HCT116 (cell line): Measurements from ENCODE around the gene COL16A1. TPM values are rescaled to one million over a fixed set of nuclear protein-coding genes. Genes with fewer than 3 reads are reported as not detected.

ENCODE experiments used
- ATAC-seq: fragments of 200-7000 bp; cut with Tn5 transposase; 2 replicates; pipeline ENCODE4 v1.9.1; 2020; ENCODE audit warnings: mild to moderate bottlenecking, moderate library complexity
- BruUV-seq: library from RNA; stranded (reverse); fragments of 400-500 nt; replicated peaks from 2 replicates; lab custom pipeline; 2021; lab: Mats Ljungman, UMichigan
- CTCF ChIA-PET: fragments of 300-600 bp; sonication (Branson Sonifier 250); formaldehyde crosslinking; loops from one replicate; lab custom pipeline; 2021; ENCODE audit warnings: antibody characterized with exemption; lab: Charles Lee
- POLR2A ChIA-PET: fragments of 300-600, 350-600 bp; sonication (Branson Sonifier 250); formaldehyde crosslinking; loops from one replicate; lab custom pipeline; 2021; ENCODE audit warnings: antibody characterized with exemption; lab: Charles Lee
- RAD21 ChIA-PET, 2 experiments: fragments of 300-600 bp; sonication (Branson Sonifier 250); formaldehyde crosslinking; loops; one replicate each; lab custom pipeline; 2023; ENCODE audit warnings: low total read pairs in 2 of 2; ENCODE audit not compliant: uncharacterized antibody in 2 of 2, unreplicated experiment in 2 of 2, low non-redundant PET in 1 of 2; lab: Charles Lee
- DNase-seq: peaks from one replicate; pipeline ENCODE4 v3.0.0-alpha.2; 2010; ENCODE audit warnings: low read depth, low spot score
- H2AFZ ChIP-seq: fragments of 200-600 bp; shearing (Covaris generic), sonication (generic); 2 replicates; pipeline ENCODE4 v1.6.1; 2017; ENCODE audit warnings: low read depth, mixed run types, mixed read lengths, antibody characterized with exemption, low read length; ENCODE audit not compliant: poor library complexity, severe bottlenecking
- H3K27ac ChIP-seq: 2 replicates; pipeline ENCODE4 v1.5.1; 2012; ENCODE audit warnings: low read depth, low read length
- H3K27me3 ChIP-seq: fragments of 200-600 bp; sonication (generic); 2 replicates; pipeline ENCODE4 v1.6.1; 2016; ENCODE audit warnings: mixed run types, low read length, mixed read lengths; ENCODE audit not compliant: insufficient read depth
- H3K36me3 ChIP-seq, 2 experiments: fragments of 200-500 bp in 1 of 2; fragments of 200-600 bp in 1 of 2; sonication (Bioruptor generic) in 1 of 2; sonication (generic) in 1 of 2; 2 replicates each; pipeline versions ENCODE4 v1.5.1 to v1.6.1; 2014 to 2016; ENCODE audit warnings: low read length in 2 of 2, inconsistent platforms in 1 of 2, mixed read lengths in 1 of 2, mixed run types in 1 of 2; ENCODE audit not compliant: insufficient read depth in 2 of 2, control insufficient read depth in 1 of 2
- H3K4me1 ChIP-seq, 2 experiments: fragments of 200-600 bp in 1 of 2; sonication (generic) in 1 of 2; 2 replicates each; pipeline versions ENCODE4 v1.5.1 to v1.6.1; 2012 to 2017; ENCODE audit warnings: low read length in 2 of 2, inconsistent platforms in 1 of 2, mild to moderate bottlenecking in 1 of 2, mixed read lengths in 1 of 2, mixed run types in 1 of 2, moderate library complexity in 1 of 2; ENCODE audit not compliant: insufficient read depth in 2 of 2, control insufficient read depth in 1 of 2
- H3K4me2 ChIP-seq: fragments of 200-600 bp; sonication (generic); 2 replicates; pipeline ENCODE4 v1.6.1; 2017; ENCODE audit warnings: mixed run types, low read length, mixed read lengths
- H3K4me3 ChIP-seq, 2 experiments: fragments of 200-600 bp in 1 of 2; sonication (generic) in 1 of 2; replicated peaks in 1 of 2; 2 replicates each; pipeline ENCODE4 v1.5.1; 2011 to 2016; ENCODE audit warnings: low read length in 2 of 2, control low read depth in 1 of 2, low read depth in 1 of 2, mild to moderate bottlenecking in 1 of 2, mixed read lengths in 1 of 2, mixed run types in 1 of 2
- H3K79me2 ChIP-seq: fragments of 200-600 bp; sonication (generic); 2 replicates; pipeline ENCODE4 v1.6.1; 2017; ENCODE audit warnings: mild to moderate bottlenecking, mixed run types, low read length, moderate library complexity, mixed read lengths; ENCODE audit not compliant: insufficient read depth
- H3K9ac ChIP-seq: fragments of 200-600 bp; sonication (generic); 2 replicates; pipeline ENCODE4 v1.6.1; 2016; ENCODE audit warnings: low read length, mixed read lengths
- H3K9me2 ChIP-seq: fragments of 200-600 bp; sonication (generic), shearing (Covaris generic); 2 replicates; pipeline ENCODE4 v1.6.1; 2017; ENCODE audit warnings: mixed run types, mild to moderate bottlenecking, moderate library complexity; ENCODE audit not compliant: insufficient read depth
- H3K9me3 ChIP-seq, 2 experiments: fragments of 200-500 bp in 1 of 2; fragments of 200-600 bp in 1 of 2; sonication (Bioruptor generic) in 1 of 2; sonication (generic) in 1 of 2; 2 replicates each; pipeline ENCODE4 v1.6.1; 2014 to 2017; ENCODE audit warnings: low read length in 2 of 2, mixed read lengths in 2 of 2, inconsistent platforms in 1 of 2, low read depth in 1 of 2, mild to moderate bottlenecking in 1 of 2, mixed run types in 1 of 2, moderate library complexity in 1 of 2; ENCODE audit not compliant: control insufficient read depth in 1 of 2, insufficient read depth in 1 of 2
- H4K20me1 ChIP-seq: fragments of 200-600 bp; sonication (generic), shearing (Covaris generic); 2 replicates; pipeline ENCODE4 v1.6.1; 2017; ENCODE audit warnings: mixed run types, mild to moderate bottlenecking, moderate library complexity; ENCODE audit not compliant: insufficient read depth
- ATF3 ChIP-seq: IDR thresholded peaks from 2 replicates; pipeline ENCODE4 v1.6.1; 2012
- CEBPB ChIP-seq: IDR thresholded peaks from 2 replicates; pipeline ENCODE4 v1.6.1; 2012; ENCODE audit warnings: low read depth
- CTCF ChIP-seq, 3 experiments: fragments of 200-600 bp in 1 of 3; sonication (generic) in 1 of 3; IDR thresholded peaks in 2 of 3; conservative IDR thresholded peaks in 1 of 3; 2 replicates each; pipeline ENCODE4 v1.5.1; 2012 to 2017; ENCODE audit warnings: low read depth in 2 of 3, low read length in 2 of 3, antibody characterized with exemption in 1 of 3, borderline replicate concordance in 1 of 3, control low read depth in 1 of 3, mild to moderate bottlenecking in 1 of 3, mixed read lengths in 1 of 3, mixed run types in 1 of 3, moderate library complexity in 1 of 3; ENCODE audit not compliant: insufficient read depth in 1 of 3
- ELF1 ChIP-seq: IDR thresholded peaks from 2 replicates; pipeline ENCODE4 v1.6.1; 2012; ENCODE audit warnings: low read depth, borderline replicate concordance
- EZH2 ChIP-seq: fragments of 200-600 bp; sonication (generic); IDR thresholded peaks from 2 replicates; pipeline ENCODE4 v1.6.1; 2017; ENCODE audit warnings: antibody characterized with exemption, mixed run types
- FOSL1 ChIP-seq: IDR thresholded peaks from 2 replicates; pipeline ENCODE4 v1.6.1; 2012; ENCODE audit warnings: low read depth
- JUND ChIP-seq: IDR thresholded peaks from 2 replicates; pipeline ENCODE4 v1.6.1; 2012
- MAX ChIP-seq: IDR thresholded peaks from 2 replicates; pipeline ENCODE4 v1.6.1; 2012
- POLR2A ChIP-seq: IDR thresholded peaks from 2 replicates; pipeline ENCODE4 v1.7.0; 2011; ENCODE audit warnings: borderline replicate concordance; ENCODE audit not compliant: insufficient read depth, insufficient read length; ENCODE audit errors: extremely low read depth
- TCF7L2 ChIP-seq: IDR thresholded peaks from 2 replicates; pipeline ENCODE4 v1.7.0; 2011; ENCODE audit warnings: borderline replicate concordance, inconsistent platforms; ENCODE audit not compliant: insufficient read depth, insufficient read length; ENCODE audit errors: extremely low read depth
- YY1 ChIP-seq: IDR thresholded peaks from 2 replicates; pipeline ENCODE4 v1.6.1; 2011; ENCODE audit warnings: low read length, low read depth, moderate library complexity, mild to moderate bottlenecking; ENCODE audit not compliant: insufficient replicate concordance; ENCODE audit errors: extremely low read depth
- ZNF274 ChIP-seq: fragments of 200-500 bp; sonication (Bioruptor generic); IDR thresholded peaks from 2 replicates; pipeline ENCODE4 v1.6.1; 2014; ENCODE audit warnings: mild to moderate bottlenecking, low read depth, low read length, inconsistent platforms
- intact Hi-C: fragments of 100-400 bp; cut with micrococcal nuclease; formaldehyde crosslinking; loops from 2 replicates; pipeline ENCODE4 v1.10.0; 2022
- total RNA-seq: library from RNA; stranded (reverse); gene quantifications from one replicate; pipeline ENCODE4 v1.2.1, GENCODE V29; 2021; ENCODE audit not compliant: unreplicated experiment

COL16A1 gene
- total RNA-seq, 1 experiment from 2014 or later: 2.2 TPM

- Histone ChIP-seq H4K20me1 (no peaks in the 10 kb centered on the region), H3K9me2 (no peaks in the 10 kb centered on the region), H3K4me3 (no peak overlapping the region), H3K4me1 (no peaks in the 10 kb centered on the region; a peak in 1 of 4 replicates), H3K4me2 (no peak overlapping the region), H3K36me3 (no peaks in the 10 kb centered on the region; a peak in 1 of 4 replicates), H3K27ac (no peak overlapping the region), H2AFZ (no peak overlapping the region), H3K9me3 (no peaks in the 10 kb centered on the region), H3K9ac (no peak overlapping the region), H3K27me3 (no peaks in the 10 kb centered on the region), H3K79me2 (no peaks in the 10 kb centered on the region)
- no peak for TF ChIP-seq CTCF (IDR thresholded peaks at IDR 0.05 in 2 of 3, conservative IDR thresholded peaks at IDR 0.05 in 1 of 3; ENCODE audit: borderline replicate concordance in 1 of 3, insufficient read depth in 1 of 3, low read depth in 2 of 3, low read length in 2 of 3)
- no peak for TF ChIP-seq ELF1
- no peak for TF ChIP-seq FOSL1
- no peak for TF ChIP-seq YY1
- DNase-seq (no peak), ATAC-seq (no peak)
- RAD21 ChIA-PET: no interaction called here
- no TSS peak for BruUV-seq
- POLR2A ChIA-PET: no interaction called here
- CTCF ChIA-PET: no interaction called here
- intact Hi-C loops: no loop called here
Measured at GRCh38 chr1:31727849-31728248, 24.0 kb upstream of the COL16A1 start.

- H3K9me3 ChIP-seq: no peaks in the 10 kb centered on the region
- no peaks in the 10 kb centered on the region for H4K20me1 ChIP-seq
- H3K9ac ChIP-seq: no peak overlapping the region
- H3K27me3 ChIP-seq: no peaks in the 10 kb centered on the region
- H3K79me2 ChIP-seq: no peaks in the 10 kb centered on the region
- RAD21 ChIA-PET: no interaction called here
- DNase-seq (no peak), ATAC-seq (no peak)
- H3K4me2 ChIP-seq: no peak overlapping the region
- POLR2A ChIA-PET: no interaction called here
- H3K27ac ChIP-seq: no peak overlapping the region
- TF ChIP-seq ZNF274 (no peak), EZH2 (no peak), CTCF (IDR thresholded peaks at IDR 0.05 in 2 of 3, conservative IDR thresholded peaks at IDR 0.05 in 1 of 3; ENCODE audit: borderline replicate concordance in 1 of 3, insufficient read depth in 1 of 3, low read depth in 2 of 3, low read length in 2 of 3) (no peak), TCF7L2 (no peak), POLR2A (no peak), ATF3 (no peak), JUND (no peak), CEBPB (no peak), ELF1 (no peak), MAX (no peak)
- H3K9me2 ChIP-seq: no peaks in the 10 kb centered on the region
- H3K4me3 ChIP-seq: no peak overlapping the region
- H3K36me3 ChIP-seq: no peaks in the 10 kb centered on the region; a peak in 1 of 4 replicates
- no peaks in the 10 kb centered on the region; a peak in 1 of 4 replicates for H3K4me1 ChIP-seq
- no peak overlapping the region for H2AFZ ChIP-seq
- no TSS peak for BruUV-seq
- intact Hi-C loops: no loop called here
- CTCF ChIA-PET: interaction anchor here (1.2 to 2.5 kb wide), 2 partner anchors 12 to 18 kb away, joined by 3 to 14 read pairs; no protein-coding TSS in a partner anchor
Measured at GRCh38 chr1:31727195-31727594, 23.4 kb upstream of the COL16A1 start.
